H1 (cell line): ENCODE results near the gene SCGB1D4. TPM values are rescaled to one million over a fixed set of nuclear protein-coding genes. Genes with fewer than 3 reads are reported as not detected.

Experiments
- CTCF ChIA-PET: fragments of 300-600 bp; sonication (Branson Sonifier 250); formaldehyde crosslinking; loops from one replicate; lab custom pipeline; 2021; ENCODE audit not compliant: partially characterized antibody; lab: Charles Lee
- POLR2A ChIA-PET: fragments of 300-600 bp; sonication (Branson Sonifier 250); formaldehyde crosslinking; loops from one replicate; lab custom pipeline; 2021; ENCODE audit warnings: inconsistent platforms; ENCODE audit not compliant: partially characterized antibody; lab: Charles Lee
- DNase-seq, 2 experiments: peaks; one replicate each; pipeline versions ENCODE4 v3.0.0 to v3.0.0-alpha.2; 2010 to 2022; ENCODE audit warnings: low spot score in 2 of 2, low read depth in 1 of 2, mixed read lengths in 1 of 2
- FAIRE-seq: peaks from 2 replicates; lab custom pipeline; 2011; peaks lifted over from hg19 to GRCh38; lab: Jason Lieb, UNC
- H2AFZ ChIP-seq: 2 replicates; pipeline ENCODE4 v1.8.1; 2012; ENCODE audit warnings: low read length, inconsistent platforms
- H2AK5ac ChIP-seq: 2 replicates; pipeline ENCODE4 v1.6.1; 2013; ENCODE audit warnings: low read depth, low read length
- H2BK120ac ChIP-seq: replicated peaks from 2 replicates; pipeline ENCODE3; 2013; ENCODE audit warnings: low read depth, low read length, inconsistent platforms
- H2BK12ac ChIP-seq: 2 replicates; pipeline ENCODE4 v1.6.1; 2013; ENCODE audit warnings: low read depth, low read length
- H2BK15ac ChIP-seq: 2 replicates; pipeline ENCODE4 v1.6.1; 2013; ENCODE audit warnings: low read length
- H2BK20ac ChIP-seq: 2 replicates; pipeline ENCODE4 v1.6.1; 2013; ENCODE audit warnings: low read length
- H2BK5ac ChIP-seq: 2 replicates; pipeline ENCODE4 v1.6.1; 2013; ENCODE audit warnings: low read depth, low read length
- H3K14ac ChIP-seq: 2 replicates; pipeline ENCODE4 v1.6.1; 2013; ENCODE audit warnings: inconsistent platforms; ENCODE audit not compliant: insufficient read length
- H3K18ac ChIP-seq: 2 replicates; pipeline ENCODE4 v1.6.1; 2013; ENCODE audit warnings: low read length; ENCODE audit errors: extremely low read depth
- H3K23ac ChIP-seq: 2 replicates; pipeline ENCODE4 v1.6.1; 2013; ENCODE audit warnings: inconsistent platforms; ENCODE audit not compliant: insufficient read length
- H3K23me2 ChIP-seq: 2 replicates; pipeline ENCODE4 v1.6.1; 2013; ENCODE audit warnings: low read depth, low read length
- H3K27ac ChIP-seq: 2 replicates; pipeline ENCODE4 v1.6.1; 2011; ENCODE audit warnings: low read depth, low read length, inconsistent platforms
- H3K27me3 ChIP-seq, 4 experiments: replicated peaks in 1 of 4; 1 replicate in 1 of 4; 2 replicates in 3 of 4; pipeline versions ENCODE4 v1.6.1 to v1.8.1; 2011 to 2013; ENCODE audit warnings: low read length in 3 of 4, mild to moderate bottlenecking in 3 of 4, inconsistent platforms in 2 of 4, mixed read lengths in 2 of 4, moderate library complexity in 1 of 4; ENCODE audit not compliant: control insufficient read depth in 3 of 4, insufficient read depth in 3 of 4; ENCODE audit errors: extremely low read depth in 1 of 4
- H3K36me3 ChIP-seq, 4 experiments: 2 replicates each; pipeline versions ENCODE4 v1.6.1 to v1.8.1; 2011 to 2013; ENCODE audit warnings: mild to moderate bottlenecking in 4 of 4, low read length in 3 of 4, moderate library complexity in 2 of 4, control low read depth in 1 of 4, inconsistent platforms in 1 of 4; ENCODE audit not compliant: insufficient read depth in 4 of 4, control insufficient read depth in 2 of 4
- H3K4ac ChIP-seq: replicated peaks from 2 replicates; pipeline ENCODE3; 2013; ENCODE audit warnings: low read length, low read depth, mixed read lengths, inconsistent platforms; ENCODE audit not compliant: insufficient read length
- H3K4me1 ChIP-seq, 4 experiments: replicated peaks in 1 of 4; 1 replicate in 1 of 4; 2 replicates in 3 of 4; pipeline versions ENCODE4 v1.6.1 to v1.8.1; 2011 to 2013; ENCODE audit warnings: low read length in 3 of 4, inconsistent platforms in 2 of 4, mixed read lengths in 1 of 4; ENCODE audit not compliant: insufficient read depth in 4 of 4, control insufficient read depth in 3 of 4
- H3K4me2 ChIP-seq, 2 experiments: 2 replicates each; pipeline versions ENCODE4 v1.6.1 to v1.8.1; 2011 to 2013; ENCODE audit warnings: low read depth in 2 of 2, low read length in 2 of 2, control low read depth in 1 of 2, inconsistent platforms in 1 of 2, mild to moderate bottlenecking in 1 of 2; ENCODE audit not compliant: insufficient read depth in 1 of 2
- H3K4me3 ChIP-seq, 4 experiments: fragments of 200-600, 300-600 bp in 1 of 4; sonication (generic), shearing (Covaris generic), sonication (Bioruptor Twin) in 1 of 4; 2 replicates each; pipeline versions ENCODE4 v1.5.1 to v1.8.1; 2011 to 2016; ENCODE audit warnings: low read length in 4 of 4, low read depth in 3 of 4, control low read depth in 2 of 4, inconsistent platforms in 2 of 4, mild to moderate bottlenecking in 2 of 4, mixed read lengths in 1 of 4, moderate library complexity in 1 of 4; ENCODE audit not compliant: insufficient read depth in 2 of 4; ENCODE audit errors: extremely low read depth in 1 of 4
- H3K56ac ChIP-seq: replicated peaks from 2 replicates; pipeline ENCODE3; 2013; ENCODE audit warnings: low read depth, mild to moderate bottlenecking, mixed read lengths, low read length, inconsistent platforms; ENCODE audit not compliant: insufficient read length
- H3K79me1 ChIP-seq: 2 replicates; pipeline ENCODE4 v1.6.1; 2013; ENCODE audit warnings: low read depth, low read length, control low read depth
- H3K79me2 ChIP-seq, 2 experiments: 2 replicates each; pipeline versions ENCODE4 v1.6.1 to v1.8.1; 2012 to 2013; ENCODE audit warnings: low read length in 2 of 2, mild to moderate bottlenecking in 2 of 2, inconsistent platforms in 1 of 2; ENCODE audit not compliant: insufficient read depth in 2 of 2, control insufficient read depth in 1 of 2
- H3K9ac ChIP-seq, 4 experiments: replicated peaks in 1 of 4; 1 replicate in 1 of 4; 2 replicates in 3 of 4; pipeline versions ENCODE4 v1.6.1 to v1.8.1; 2011 to 2013; ENCODE audit warnings: low read depth in 3 of 4, low read length in 3 of 4, control low read depth in 2 of 4, mild to moderate bottlenecking in 2 of 4, moderate library complexity in 2 of 4, inconsistent platforms in 1 of 4; ENCODE audit errors: extremely low read depth in 1 of 4
- H3K9me3 ChIP-seq, 2 experiments: 2 replicates each; pipeline versions ENCODE4 v1.6.1 to v1.8.1; 2012 to 2013; ENCODE audit warnings: mild to moderate bottlenecking in 2 of 2, moderate library complexity in 2 of 2, control low read depth in 1 of 2, inconsistent platforms in 1 of 2, low read depth in 1 of 2, low read length in 1 of 2, mixed read lengths in 1 of 2; ENCODE audit not compliant: insufficient read depth in 2 of 2
- H4K20me1 ChIP-seq, 2 experiments: replicated peaks in 1 of 2; 2 replicates each; pipeline versions ENCODE3 to v1.8.1; 2011 to 2013; ENCODE audit warnings: inconsistent platforms in 2 of 2, low read length in 2 of 2, mild to moderate bottlenecking in 1 of 2; ENCODE audit not compliant: insufficient read depth in 2 of 2, control insufficient read depth in 1 of 2
- H4K5ac ChIP-seq: 2 replicates; pipeline ENCODE4 v1.6.1; 2013; ENCODE audit warnings: low read length, low read depth, mixed read lengths, inconsistent platforms; ENCODE audit not compliant: insufficient read length
- H4K8ac ChIP-seq: 2 replicates; pipeline ENCODE4 v1.8.0; 2013; ENCODE audit warnings: mild to moderate bottlenecking, moderate library complexity, low read length, inconsistent platforms; ENCODE audit not compliant: insufficient read depth; ENCODE audit errors: extremely low read depth
- H4K91ac ChIP-seq: replicated peaks from 2 replicates; pipeline ENCODE3; 2013; ENCODE audit warnings: low read length, mixed read lengths, inconsistent platforms; ENCODE audit not compliant: insufficient read length
- CEBPB ChIP-seq: IDR thresholded peaks from 2 replicates; pipeline ENCODE4 v1.6.1; 2012; ENCODE audit warnings: low read depth, low read length
- MAX ChIP-seq: IDR thresholded peaks from 2 replicates; pipeline ENCODE4 v1.6.1; 2012; ENCODE audit warnings: inconsistent platforms
- SAP30 ChIP-seq: fragments of 300-600 bp; sonication (generic); IDR thresholded peaks from 2 replicates; pipeline ENCODE4 v1.7.1; 2012; ENCODE audit warnings: low read length, moderate library complexity, mild to moderate bottlenecking, inconsistent platforms; ENCODE audit not compliant: insufficient read depth, insufficient replicate concordance
- SP4 ChIP-seq: IDR thresholded peaks from 2 replicates; pipeline ENCODE4 v1.6.1; 2012; ENCODE audit warnings: low read length, inconsistent platforms
- SRF ChIP-seq: IDR thresholded peaks from 2 replicates; pipeline ENCODE4 v1.6.1; 2011; ENCODE audit warnings: mild to moderate bottlenecking, low read depth, low read length, moderate library complexity
- WGBS, 2 experiments: shearing (Covaris generic) in 1 of 2; methylation state at CpG; one replicate each; pipeline versions ENCODE4 v1.1.6 to v1.1.7; 2013 to 2015; ENCODE audit warnings: low lambda C conversion rate in 2 of 2, mixed read lengths in 2 of 2, inconsistent platforms in 1 of 2, low coverage in 1 of 2, missing lambda C conversion rate in 1 of 2; ENCODE audit not compliant: insufficient replicate concordance in 2 of 2, insufficient coverage in 1 of 2, insufficient read length in 1 of 2; ENCODE audit errors: extremely low coverage in 1 of 2, missing lambda C conversion rate in 1 of 2; 5-methylcytosine and 5-hydroxymethylcytosine counted together
- polyA plus RNA-seq, 7 experiments: library from polyadenylated mRNA; depleted of rRNA in 3 of 7; stranded (reverse) in 5 of 7; unstranded in 2 of 7; fragments of >200 nt in 5 of 7; fragments of 200-250 nt in 2 of 7; gene quantifications; 1 replicate in 5 of 7; 2 replicates in 1 of 7; 4 replicates in 1 of 7; pipeline versions ENCODE4 v1.2.1 to v1.2.3, GENCODE V29; 2011 to 2013; ENCODE audit warnings: missing spikeins in 2 of 7, mixed read lengths in 2 of 7
- total RNA-seq: library from RNA; stranded (reverse); fragmentation: NEBNext Ultra II Directional; extraction: Animal tissue kit (Norgen Biotek cat#: 25700); gene quantifications from 2 replicates; pipeline ENCODE4 v1.2.1, GENCODE V29; 2021
- TF ChIP-seq, protein P1 (sequence below): IDR thresholded peaks from 2 replicates; pipeline ENCODE4 v1.6.1; 2011; ENCODE audit warnings: low read length, improper control_type of control experiment

Gene SCGB1D4
- total and polyA plus RNA-seq, 2 of the 8 experiments (the other 6 are each of a cell fraction or from before 2014, with no cell fraction given), result not detected

- H3K56ac ChIP-seq, result no peak overlapping the region
- 85% methylated on average over 4 of the region's 4 CpGs; no CpG with 5 or more reads in 1 of the 2 experiments for WGBS, 2 experiments
- H3K23ac ChIP-seq, result no peak overlapping the region
- H3K4me3 ChIP-seq, result no peak overlapping the region
- FAIRE-seq, result no peak
- H2BK120ac ChIP-seq, result no peak overlapping the region
- no peak overlapping the region for H2BK12ac ChIP-seq
- no peaks in the 10 kb centered on the region for H3K27me3 ChIP-seq
- POLR2A ChIA-PET, result interaction anchor here (0.5 to 0.6 kb wide), 2 partner anchors 11 to 20 kb away, joined by 3 read pairs; no protein-coding TSS in a partner anchor
- H3K9ac ChIP-seq, result no peak overlapping the region
- TF ChIP-seq MAX, result no peak
- TF ChIP-seq, protein P1, sequence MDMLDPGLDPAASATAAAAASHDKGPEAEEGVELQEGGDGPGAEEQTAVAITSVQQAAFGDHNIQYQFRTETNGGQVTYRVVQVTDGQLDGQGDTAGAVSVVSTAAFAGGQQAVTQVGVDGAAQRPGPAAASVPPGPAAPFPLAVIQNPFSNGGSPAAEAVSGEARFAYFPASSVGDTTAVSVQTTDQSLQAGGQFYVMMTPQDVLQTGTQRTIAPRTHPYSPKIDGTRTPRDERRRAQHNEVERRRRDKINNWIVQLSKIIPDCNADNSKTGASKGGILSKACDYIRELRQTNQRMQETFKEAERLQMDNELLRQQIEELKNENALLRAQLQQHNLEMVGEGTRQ, result no peak
- no peak for TF ChIP-seq SP4
- TF ChIP-seq SRF, result no peak
- no peak for TF ChIP-seq CEBPB
- no peak for TF ChIP-seq SAP30
- H2BK5ac ChIP-seq, result no peak overlapping the region
- H2BK20ac ChIP-seq, result no peak overlapping the region
- peaks cover 2% of the 10 kb centered on the region; the same call in 1 of the 2 replicates for H3K23me2 ChIP-seq
- H3K4me2 ChIP-seq, result no peak overlapping the region
- H2BK15ac ChIP-seq, result no peak overlapping the region
- H2AFZ ChIP-seq, result no peak overlapping the region
- CTCF ChIA-PET, result interaction anchor here (1.0 to 2.0 kb wide), 6 partner anchors 19 to 394 kb away, joined by 3 to 7 read pairs (median 3); no protein-coding TSS in a partner anchor
- H3K4ac ChIP-seq, result no peak overlapping the region
- no peak overlapping the region for H3K27ac ChIP-seq
- no peak overlapping the region for H4K91ac ChIP-seq
- H4K8ac ChIP-seq, result no peak overlapping the region
- DNase-seq, result no peak
- H3K36me3 ChIP-seq, result no peaks in the 10 kb centered on the region
- H3K79me1 ChIP-seq, result no peaks in the 10 kb centered on the region
- no peaks in the 10 kb centered on the region for H3K79me2 ChIP-seq
- no peak overlapping the region for H2AK5ac ChIP-seq
- H3K4me1 ChIP-seq, result no peaks in the 10 kb centered on the region
- no peak overlapping the region for H3K18ac ChIP-seq
- no peaks in the 10 kb centered on the region for H3K9me3 ChIP-seq
- H4K20me1 ChIP-seq, result no peaks in the 10 kb centered on the region
- no peak overlapping the region for H3K14ac ChIP-seq
- no peak overlapping the region for H4K5ac ChIP-seq
These were observed 32.3 kb downstream of the SCGB1D4 start for GRCh38 chr11:62266558-62266957.
